ENCODE data around the gene MYO9A. TPM values are rescaled to one million over a fixed set of nuclear protein-coding genes. Genes with fewer than 3 reads are reported as not detected.

MYO9A gene
- total RNA-seq, 1 experiment from 2014 or later: 142 TPM

- Histone ChIP-seq H2AFZ (ENCODE audit: low read length) (no peak overlapping the region), H3K4me3 (ENCODE audit: low read length) (no peak overlapping the region), H3K27me3 (ENCODE audit: low read length) (no peaks in the 10 kb centered on the region), H3K9me3 (ENCODE audit: low read length) (no peaks in the 10 kb centered on the region), H3K79me2 (ENCODE audit: low read length) (no peaks in the 10 kb centered on the region), H3K4me1 (ENCODE audit: low read length) (peaks cover 5% of the 10 kb centered on the region), H3K36me3 (ENCODE audit: insufficient read depth, low read length) (no peaks in the 10 kb centered on the region), H3K27ac (ENCODE audit: low read length) (no peak overlapping the region), H4K20me1 (ENCODE audit: insufficient read depth, low read depth, low read length) (no peaks in the 10 kb centered on the region), H3K4me2 (ENCODE audit: low read depth, low read length, poor library complexity, severe bottlenecking) (no peak overlapping the region), H3K9me2 (replicated peaks; ENCODE audit: insufficient read depth, low read length) (no peaks in the 10 kb centered on the region), H3K9ac (ENCODE audit: low read length) (no peak overlapping the region)
- DNase-seq: no peak
Measured at GRCh38 chr15:72160696-72161245, 42.8 kb upstream of the MYO9A start.

- H3K4me2 ChIP-seq (ENCODE audit: low read depth, low read length, poor library complexity, severe bottlenecking): no peak overlapping the region
- no peak overlapping the region for H3K27ac ChIP-seq (ENCODE audit: low read length)
- H3K27me3 ChIP-seq (ENCODE audit: low read length): no peaks in the 10 kb centered on the region
- H2AFZ ChIP-seq (ENCODE audit: low read length): no peak overlapping the region
- no peak overlapping the region for H3K9ac ChIP-seq (ENCODE audit: low read length)
- DNase-seq: no peak
- no peaks in the 10 kb centered on the region for H3K9me2 ChIP-seq (replicated peaks; ENCODE audit: insufficient read depth, low read length)
- H3K36me3 ChIP-seq (ENCODE audit: insufficient read depth, low read length): no peaks in the 10 kb centered on the region
- no peak overlapping the region for H3K4me3 ChIP-seq (ENCODE audit: low read length)
- H4K20me1 ChIP-seq (ENCODE audit: insufficient read depth, low read depth, low read length): no peaks in the 10 kb centered on the region
- H3K4me1 ChIP-seq (ENCODE audit: low read length): peaks cover 16% of the 10 kb centered on the region
- H3K9me3 ChIP-seq (ENCODE audit: low read length): no peaks in the 10 kb centered on the region
- no peaks in the 10 kb centered on the region for H3K79me2 ChIP-seq (ENCODE audit: low read length)
Measured at GRCh38 chr15:72156928-72157327, 39.0 kb upstream of the MYO9A start.

GRCh38 chr15:72155635-72156616 lies 38.0 kb upstream of the MYO9A start:
- peak overlapping the region; percentile 66 for H3K4me3 ChIP-seq (ENCODE audit: low read length)
- no peaks in the 10 kb centered on the region for H3K36me3 ChIP-seq (ENCODE audit: insufficient read depth, low read length)
- DNase-seq: peak; percentile 95
- peak overlapping the region; percentile 65 for H3K9ac ChIP-seq (ENCODE audit: low read length)
- no peaks in the 10 kb centered on the region for H3K9me3 ChIP-seq (ENCODE audit: low read length)
- H3K79me2 ChIP-seq (ENCODE audit: low read length): no peaks in the 10 kb centered on the region
- no peaks in the 10 kb centered on the region for H4K20me1 ChIP-seq (ENCODE audit: insufficient read depth, low read depth, low read length)
- no peaks in the 10 kb centered on the region for H3K9me2 ChIP-seq (replicated peaks; ENCODE audit: insufficient read depth, low read length)
- peaks cover 16% of the 10 kb centered on the region for H3K4me1 ChIP-seq (ENCODE audit: low read length)
- no peak overlapping the region for H3K27ac ChIP-seq (ENCODE audit: low read length)
- peak overlapping the region; percentile 97 for H2AFZ ChIP-seq (ENCODE audit: low read length)
- H3K4me2 ChIP-seq (ENCODE audit: low read depth, low read length, poor library complexity, severe bottlenecking): peak overlapping the region; percentile 79
- no peaks in the 10 kb centered on the region for H3K27me3 ChIP-seq (ENCODE audit: low read length)

DNA sequence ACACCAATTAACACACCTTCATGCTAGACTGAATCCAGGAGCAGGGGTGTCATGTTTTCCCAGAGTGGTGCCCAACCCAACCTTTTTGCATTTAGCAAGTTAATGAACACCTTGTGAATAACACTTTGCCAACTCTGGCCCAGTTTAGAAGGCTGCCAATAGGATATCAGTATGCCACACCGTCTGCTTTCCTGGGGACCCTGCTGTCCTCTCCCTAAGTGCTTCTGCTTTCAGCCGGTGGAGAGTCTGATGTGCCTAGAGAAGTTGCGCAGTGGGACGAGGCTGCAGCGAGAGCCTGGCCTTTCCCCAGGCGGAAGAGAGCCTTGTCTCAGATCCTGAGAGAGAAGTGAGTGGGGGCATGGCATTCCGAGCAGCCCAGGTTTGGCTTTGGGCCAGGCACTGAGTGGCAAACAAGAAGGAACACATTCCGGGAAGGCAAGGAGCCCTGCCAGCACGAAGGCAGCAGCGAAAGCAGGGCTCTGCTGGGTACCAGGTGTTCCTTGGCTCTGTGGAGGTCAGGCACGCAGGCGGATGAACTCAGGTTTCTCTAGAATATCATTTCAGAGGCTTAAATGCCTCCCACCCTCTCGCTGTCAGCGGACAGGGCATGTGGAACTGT lies 37.2 kb upstream of the MYO9A start:
- Histone ChIP-seq H3K9me3 (ENCODE audit: low read length) (no peaks in the 10 kb centered on the region), H3K27me3 (ENCODE audit: low read length) (no peaks in the 10 kb centered on the region), H4K20me1 (ENCODE audit: insufficient read depth, low read depth, low read length) (no peaks in the 10 kb centered on the region), H3K79me2 (ENCODE audit: low read length) (no peaks in the 10 kb centered on the region), H2AFZ (ENCODE audit: low read length) (peak overlapping the region; percentile 97; the same call in 1 of the 2 replicates), H3K27ac (ENCODE audit: low read length) (no peak overlapping the region), H3K9me2 (replicated peaks; ENCODE audit: insufficient read depth, low read length) (no peaks in the 10 kb centered on the region), H3K36me3 (ENCODE audit: insufficient read depth, low read length) (no peaks in the 10 kb centered on the region), H3K4me2 (ENCODE audit: low read depth, low read length, poor library complexity, severe bottlenecking) (peak overlapping the region; percentile 79), H3K4me3 (ENCODE audit: low read length) (peak overlapping the region; percentile 66), H3K9ac (ENCODE audit: low read length) (peak overlapping the region; percentile 65), H3K4me1 (ENCODE audit: low read length) (peaks cover 16% of the 10 kb centered on the region)
- DNase-seq: no peak

- Histone ChIP-seq H3K9ac (ENCODE audit: low read length) (no peak overlapping the region), H3K4me3 (ENCODE audit: low read length) (no peak overlapping the region), H3K36me3 (ENCODE audit: insufficient read depth, low read length) (no peaks in the 10 kb centered on the region), H3K27ac (ENCODE audit: low read length) (no peak overlapping the region), H2AFZ (ENCODE audit: low read length) (no peak overlapping the region), H3K9me3 (ENCODE audit: low read length) (no peaks in the 10 kb centered on the region), H3K79me2 (ENCODE audit: low read length) (no peaks in the 10 kb centered on the region), H3K9me2 (replicated peaks; ENCODE audit: insufficient read depth, low read length) (no peaks in the 10 kb centered on the region), H3K4me1 (ENCODE audit: low read length) (peaks cover 16% of the 10 kb centered on the region), H3K4me2 (ENCODE audit: low read depth, low read length, poor library complexity, severe bottlenecking) (no peak overlapping the region), H4K20me1 (ENCODE audit: insufficient read depth, low read depth, low read length) (no peaks in the 10 kb centered on the region), H3K27me3 (ENCODE audit: low read length) (no peaks in the 10 kb centered on the region)
- DNase-seq: no peak
Measured at GRCh38 chr15:72154316-72154715, 36.4 kb upstream of the MYO9A start.

DNA sequence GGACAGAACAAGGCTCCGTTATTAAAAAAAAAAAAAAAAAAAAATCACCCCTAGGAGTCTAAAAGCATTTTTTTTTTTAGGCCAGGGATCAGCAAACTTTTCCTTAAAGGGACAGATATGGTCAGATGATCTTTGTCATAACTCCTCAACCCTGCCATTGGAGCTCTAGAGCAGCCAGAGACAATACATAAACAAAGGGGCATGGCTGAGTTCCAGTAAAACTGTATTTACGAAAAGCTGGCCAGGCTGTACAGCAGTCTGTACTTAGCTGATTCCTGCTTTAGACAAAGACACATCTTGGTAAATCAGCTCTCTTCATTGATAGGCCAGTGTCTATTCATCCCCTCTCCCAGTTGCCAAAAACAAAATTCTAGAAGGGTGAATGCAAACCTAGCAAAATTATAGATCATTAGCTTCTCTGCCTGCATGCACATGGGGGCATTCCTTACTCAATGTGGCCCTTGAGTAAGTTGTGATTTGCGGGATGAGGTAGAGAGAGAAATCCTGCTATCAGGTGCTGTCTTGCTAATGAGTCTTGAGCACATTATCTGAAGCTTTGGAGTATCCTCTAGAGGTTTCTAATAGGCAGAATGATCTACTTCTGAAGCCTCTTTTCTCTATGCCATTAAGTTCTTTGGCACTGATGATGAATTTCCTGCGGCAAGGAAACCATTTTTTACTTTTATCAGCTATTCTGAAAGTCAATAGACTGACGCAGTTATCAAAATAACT lies 35.5 kb upstream of the MYO9A start:
- no peak overlapping the region for H3K9ac ChIP-seq (ENCODE audit: low read length)
- no peaks in the 10 kb centered on the region for H4K20me1 ChIP-seq (ENCODE audit: insufficient read depth, low read depth, low read length)
- H3K9me2 ChIP-seq (replicated peaks; ENCODE audit: insufficient read depth, low read length): no peaks in the 10 kb centered on the region
- H3K4me1 ChIP-seq (ENCODE audit: low read length): peaks cover 16% of the 10 kb centered on the region
- no peaks in the 10 kb centered on the region for H3K27me3 ChIP-seq (ENCODE audit: low read length)
- H2AFZ ChIP-seq (ENCODE audit: low read length): peak overlapping the region; percentile 36; the same call in 1 of the 2 replicates
- H3K79me2 ChIP-seq (ENCODE audit: low read length): no peaks in the 10 kb centered on the region
- no peak for DNase-seq
- H3K27ac ChIP-seq (ENCODE audit: low read length): no peak overlapping the region
- no peaks in the 10 kb centered on the region for H3K36me3 ChIP-seq (ENCODE audit: insufficient read depth, low read length)
- H3K9me3 ChIP-seq (ENCODE audit: low read length): no peaks in the 10 kb centered on the region
- no peak overlapping the region for H3K4me3 ChIP-seq (ENCODE audit: low read length)
- H3K4me2 ChIP-seq (ENCODE audit: low read depth, low read length, poor library complexity, severe bottlenecking): no peak overlapping the region

DNA sequence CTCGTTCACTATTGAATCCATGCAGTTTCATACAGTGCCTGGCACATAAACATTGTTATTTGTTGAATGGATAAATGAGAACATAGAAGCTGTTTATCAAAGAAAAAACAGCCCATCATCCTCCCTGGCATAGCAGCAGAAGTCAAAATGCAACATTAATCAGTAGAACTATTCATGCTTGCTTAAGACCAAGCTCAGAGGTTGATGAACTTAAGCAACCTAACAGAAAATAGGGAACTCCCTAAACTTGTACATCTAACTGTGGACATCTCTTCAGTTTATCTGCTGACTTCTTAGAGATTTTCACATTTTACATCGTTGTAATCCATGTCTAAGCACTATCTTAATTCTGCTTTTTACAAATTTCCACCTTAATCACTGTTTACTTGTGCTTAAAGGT lies 29.5 kb upstream of the MYO9A start:
- H3K9ac ChIP-seq (ENCODE audit: low read length): no peak overlapping the region
- no peak overlapping the region for H3K4me3 ChIP-seq (ENCODE audit: low read length)
- H3K9me3 ChIP-seq (ENCODE audit: low read length): no peaks in the 10 kb centered on the region
- no peaks in the 10 kb centered on the region for H4K20me1 ChIP-seq (ENCODE audit: insufficient read depth, low read depth, low read length)
- H3K79me2 ChIP-seq (ENCODE audit: low read length): no peaks in the 10 kb centered on the region
- no peak overlapping the region for H3K27ac ChIP-seq (ENCODE audit: low read length)
- H3K9me2 ChIP-seq (replicated peaks; ENCODE audit: insufficient read depth, low read length): no peaks in the 10 kb centered on the region
- no peaks in the 10 kb centered on the region for H3K36me3 ChIP-seq (ENCODE audit: insufficient read depth, low read length)
- no peak overlapping the region for H3K4me2 ChIP-seq (ENCODE audit: low read depth, low read length, poor library complexity, severe bottlenecking)
- no peaks in the 10 kb centered on the region for H3K4me1 ChIP-seq (ENCODE audit: low read length)
- no peak overlapping the region for H2AFZ ChIP-seq (ENCODE audit: low read length)
- H3K27me3 ChIP-seq (ENCODE audit: low read length): no peaks in the 10 kb centered on the region
- no peak for DNase-seq
